Measurements from ENCODE around the gene GMEB2. TPM values are rescaled to one million over a fixed set of nuclear protein-coding genes. Genes with fewer than 3 reads are reported as not detected.
"Not testable (repeated sequence)": the region's sequence is repeated elsewhere in the genome, so short reads cannot be mapped to it uniquely, and the experiment has no call there.

The GMEB2 gene
- total and polyA plus RNA-seq, 10 of the 15 experiments (the other 5 are each of a cell fraction or from before 2014, with no cell fraction given), result 0.08 to 15.1 (median 6.9) TPM

- Histone ChIP-seq H3K36me3 (ENCODE audit: control insufficient read depth in 2 of 2, insufficient read depth in 2 of 2, low read length in 1 of 2) (no peaks in the 10 kb centered on the region), H3K27ac (ENCODE audit: control insufficient read depth, insufficient read depth) (no peak overlapping the region), H3K4me2 (ENCODE audit: control insufficient read depth, insufficient read depth) (no peak overlapping the region), H3K79me2 (ENCODE audit: control insufficient read depth, insufficient read depth, low read length) (no peaks in the 10 kb centered on the region), H2AFZ (ENCODE audit: control insufficient read depth, low read depth, low read length) (no peak overlapping the region), H3K9me3 (replicated peaks; ENCODE audit: control insufficient read depth, insufficient read depth, low read length) (no peaks in the 10 kb centered on the region), H3K4me3 (no peak overlapping the region), H3K4me1 (ENCODE audit: control insufficient read depth, insufficient read depth, low read length) (no peaks in the 10 kb centered on the region), H3K9ac (ENCODE audit: control insufficient read depth, insufficient read depth, low read length) (no peak overlapping the region), H4K20me1 (ENCODE audit: control insufficient read depth, insufficient read depth) (no peaks in the 10 kb centered on the region), H3K27me3 (replicated peaks in 1 of 2; ENCODE audit: control insufficient read depth in 2 of 2, insufficient read depth in 2 of 2, low read length in 1 of 2) (peaks cover 4 to 7% of the 10 kb centered on the region in 2 experiments; a peak in 3 of 4 replicates)
- POLR2A ChIA-PET, result no interaction called here
- intact Hi-C loops (cut with micrococcal nuclease; ENCODE audit: unreplicated experiment) (no loop called here), in situ Hi-C loops (cut with MboI) (no loop called here)
- 24% methylated on average over 11 of the region's 11 CpGs for WGBS (ENCODE audit: insufficient coverage, insufficient replicate concordance, low lambda C conversion rate, missing lambda C conversion rate)
- CTCF ChIA-PET, result no interaction called here
- DNase-seq (ENCODE audit: low read depth, low spot score), result no peak
- ATAC-seq, result no peak
- no peak for FAIRE-seq
- RAD21 ChIA-PET (ENCODE audit: unreplicated experiment), result no interaction called here
- TF ChIP-seq ZBTB33 (IDR thresholded peaks at IDR 0.05), result no peak
- no peak for TF ChIP-seq FOXK2 (IDR thresholded peaks at IDR 0.05)
- TF ChIP-seq IKZF2 (IDR thresholded peaks at IDR 0.05), result no peak
- BruUV-seq (replicated peaks), result no TSS peak
- SMC1A ChIA-PET (ENCODE audit: uncharacterized antibody, unreplicated experiment), result no interaction called here
Measured at GRCh38 chr20:63651942-63652191, 25.0 kb upstream of the GMEB2 start.

- POLR2A ChIA-PET; in situ Hi-C loops (cut with MboI); H3K4me2 ChIP-seq (ENCODE audit: control insufficient read depth, insufficient read depth); CTCF ChIA-PET; intact Hi-C loops (cut with micrococcal nuclease; ENCODE audit: unreplicated experiment); DNase-seq (ENCODE audit: low read depth, low spot score); H3K4me1 ChIP-seq (ENCODE audit: control insufficient read depth, insufficient read depth, low read length); ATAC-seq; H3K9ac ChIP-seq (ENCODE audit: control insufficient read depth, insufficient read depth, low read length); H3K36me3 ChIP-seq (ENCODE audit: control insufficient read depth in 2 of 2, insufficient read depth in 2 of 2, low read length in 1 of 2); H3K27me3 ChIP-seq (replicated peaks in 1 of 2; ENCODE audit: control insufficient read depth in 2 of 2, insufficient read depth in 2 of 2, low read length in 1 of 2); BruUV-seq (replicated peaks); H3K4me3 ChIP-seq; H2AFZ ChIP-seq (ENCODE audit: control insufficient read depth, low read depth, low read length); RAD21 ChIA-PET (ENCODE audit: unreplicated experiment); H3K79me2 ChIP-seq (ENCODE audit: control insufficient read depth, insufficient read depth, low read length); H4K20me1 ChIP-seq (ENCODE audit: control insufficient read depth, insufficient read depth); FAIRE-seq; H3K27ac ChIP-seq (ENCODE audit: control insufficient read depth, insufficient read depth); H3K9me3 ChIP-seq (replicated peaks; ENCODE audit: control insufficient read depth, insufficient read depth, low read length); SMC1A ChIA-PET (ENCODE audit: uncharacterized antibody, unreplicated experiment): not testable (repeated sequence)
- no CpG with 5 or more reads among the region's 25 CpGs for WGBS (ENCODE audit: insufficient coverage, insufficient replicate concordance, low lambda C conversion rate, missing lambda C conversion rate)
Measured at GRCh38 chr20:63650486-63650885, 23.6 kb upstream of the GMEB2 start.
